ENCODE measurements around the gene ATAD3C. TPM values are rescaled to one million over a fixed set of nuclear protein-coding genes. Genes with fewer than 3 reads are reported as not detected.

ATAD3C gene
- total RNA-seq, 1 donor from 2014 or later = 0.26 TPM

- no peak for DNase-seq (ENCODE audit: low read depth)
- no peak for TF ChIP-seq CTCF (IDR thresholded peaks at IDR 0.05; ENCODE audit: insufficient read depth, low read length, severe bottlenecking)
- Histone ChIP-seq H3K27me3 (ENCODE audit: control insufficient read depth, insufficient read depth, low read length) (no peaks in the 10 kb centered on the region), H3K36me3 (ENCODE audit: control insufficient read depth, insufficient read depth, low read length) (no peaks in the 10 kb centered on the region), H3K4me3 (ENCODE audit: low read depth, low read length) (no peak overlapping the region)
- FAIRE-seq = no peak
These were observed 17.6 kb upstream of the ATAD3C start for GRCh38 chr1:1431845-1432273.

- Histone ChIP-seq H3K27me3 (ENCODE audit: control insufficient read depth, insufficient read depth, low read length) (no peaks in the 10 kb centered on the region), H3K36me3 (ENCODE audit: control insufficient read depth, insufficient read depth, low read length) (no peaks in the 10 kb centered on the region), H3K4me3 (ENCODE audit: low read depth, low read length) (no peak overlapping the region)
- no peak for TF ChIP-seq CTCF (IDR thresholded peaks at IDR 0.05; ENCODE audit: insufficient read depth, low read length, severe bottlenecking)
- FAIRE-seq (no peak), DNase-seq (ENCODE audit: low read depth) (no peak)
These were observed 17.1 kb upstream of the ATAD3C start for GRCh38 chr1:1432274-1432950.

GRCh38 chr1:1432951-1433803 lies 16.3 kb upstream of the ATAD3C start:
- peak overlapping the region; percentile 9 for H3K4me3 ChIP-seq (ENCODE audit: low read depth, low read length)
- no peaks in the 10 kb centered on the region for H3K27me3 ChIP-seq (ENCODE audit: control insufficient read depth, insufficient read depth, low read length)
- H3K36me3 ChIP-seq (ENCODE audit: control insufficient read depth, insufficient read depth, low read length) = no peaks in the 10 kb centered on the region
- DNase-seq (ENCODE audit: low read depth) (peak; percentile 62), FAIRE-seq (no peak)
- no peak for TF ChIP-seq CTCF (IDR thresholded peaks at IDR 0.05; ENCODE audit: insufficient read depth, low read length, severe bottlenecking)

GRCh38 chr1:1433804-1434130 lies 15.7 kb upstream of the ATAD3C start:
- Histone ChIP-seq H3K36me3 (ENCODE audit: control insufficient read depth, insufficient read depth, low read length) (no peaks in the 10 kb centered on the region), H3K27me3 (ENCODE audit: control insufficient read depth, insufficient read depth, low read length) (no peaks in the 10 kb centered on the region), H3K4me3 (ENCODE audit: low read depth, low read length) (no peak overlapping the region)
- peak; percentile 58 for DNase-seq (ENCODE audit: low read depth)
- no peak for FAIRE-seq
- TF ChIP-seq CTCF (IDR thresholded peaks at IDR 0.05; ENCODE audit: insufficient read depth, low read length, severe bottlenecking) = no peak

- DNase-seq (ENCODE audit: low read depth) (no peak), FAIRE-seq (no peak)
- Histone ChIP-seq H3K4me3 (ENCODE audit: low read depth, low read length) (no peak overlapping the region), H3K27me3 (ENCODE audit: control insufficient read depth, insufficient read depth, low read length) (no peaks in the 10 kb centered on the region), H3K36me3 (ENCODE audit: control insufficient read depth, insufficient read depth, low read length) (no peaks in the 10 kb centered on the region)
- TF ChIP-seq CTCF (IDR thresholded peaks at IDR 0.05; ENCODE audit: insufficient read depth, low read length, severe bottlenecking) = no peak
These were observed 15.2 kb upstream of the ATAD3C start for GRCh38 chr1:1434131-1434823.

Data from bronchial epithelial cell (primary cell).